Endothelial cell of hepatic sinusoid (primary cell): ENCODE data around the gene AHCY.

Experiments
- in situ Hi-C: cut with HindIII; loops from 2 replicates; pipeline ENCODE4 v1.10.0; 2017; ENCODE audit warnings: low sequenced_read_pairs

The AHCY gene

DNA sequence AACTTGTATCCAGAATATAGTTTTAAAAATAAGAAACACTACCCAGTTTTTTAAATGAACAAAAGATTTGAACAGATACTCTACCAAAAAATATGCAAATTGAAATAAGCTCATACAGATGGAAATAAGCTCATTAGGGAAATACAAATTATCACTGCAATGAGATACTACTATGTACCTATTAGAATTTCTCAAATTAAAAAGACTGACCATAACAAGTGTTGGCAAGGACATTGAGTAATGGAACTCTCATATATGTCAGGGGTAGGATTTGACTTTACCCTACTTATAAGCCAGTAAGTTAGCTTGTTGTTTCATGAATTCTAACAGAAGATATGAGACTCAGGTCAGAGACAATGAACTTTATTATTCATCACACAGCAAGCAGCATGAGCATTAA is 71.5 kb downstream of the AHCY start:
- in situ Hi-C loops, result no loop called here
